CD14-positive monocyte (primary cell): ENCODE data around the gene BCL2A1. TPM values are rescaled to one million over a fixed set of nuclear protein-coding genes. Genes with fewer than 3 reads are reported as not detected.
"Not testable (repeated sequence)": the region's sequence is repeated elsewhere in the genome, so short reads cannot be mapped to it uniquely, and the experiment has no call there.

ENCODE experiments used
- DNase-seq, 3 donors: peaks; one replicate each; pipeline ENCODE4 v3.0.0-alpha.2; 2011 to 2022
- H2AFZ ChIP-seq: 2 replicates; pipeline ENCODE4 v1.6.0; 2012; ENCODE audit warnings: mild to moderate bottlenecking, low read depth, low read length, inconsistent platforms; ENCODE audit not compliant: insufficient read depth, poor library complexity, severe bottlenecking
- H3K27ac ChIP-seq, 2 donors: 1 replicate in 1 of 2; 2 replicates in 1 of 2; pipeline ENCODE4 v1.5.1; 2012 to 2013; ENCODE audit warnings: low read length in 2 of 2, control low read depth in 1 of 2, inconsistent platforms in 1 of 2, low read depth in 1 of 2, mild to moderate bottlenecking in 1 of 2
- H3K27me3 ChIP-seq, 2 donors: one replicate each; pipeline versions ENCODE4 v1.6.0 to v1.6.1; 2011 to 2013; ENCODE audit warnings: low read length in 2 of 2; ENCODE audit not compliant: control insufficient read depth in 2 of 2, insufficient read depth in 2 of 2
- H3K36me3 ChIP-seq, 2 donors: replicated peaks in 1 of 2; 1 replicate in 1 of 2; 2 replicates in 1 of 2; pipeline versions ENCODE4 v1.5.1 to v1.6.1; 2012 to 2013; ENCODE audit warnings: low read length in 2 of 2, control low read depth in 1 of 2, inconsistent platforms in 1 of 2, mild to moderate bottlenecking in 1 of 2; ENCODE audit not compliant: insufficient read depth in 2 of 2, control insufficient read depth in 1 of 2
- H3K4me1 ChIP-seq, 2 donors: 1 replicate in 1 of 2; 2 replicates in 1 of 2; pipeline versions ENCODE4 v1.5.1 to v1.6.1; 2012 to 2013; ENCODE audit warnings: low read length in 2 of 2, control low read depth in 1 of 2, inconsistent platforms in 1 of 2, mild to moderate bottlenecking in 1 of 2, moderate library complexity in 1 of 2; ENCODE audit not compliant: insufficient read depth in 2 of 2, control insufficient read depth in 1 of 2
- H3K4me2 ChIP-seq: replicated peaks from 2 replicates; pipeline ENCODE3; 2012; ENCODE audit warnings: low read length, moderate library complexity, mild to moderate bottlenecking; ENCODE audit not compliant: poor library complexity, severe bottlenecking; ENCODE audit errors: extremely low read depth
- H3K4me3 ChIP-seq, 3 experiments: fragments of 200-600 bp in 1 of 3; sonication (generic) in 1 of 3; replicated peaks in 1 of 3; 1 replicate in 2 of 3; 2 replicates in 1 of 3; pipeline ENCODE4 v1.5.1; 2011 to 2013; ENCODE audit warnings: low read length in 3 of 3, mild to moderate bottlenecking in 3 of 3, control low read depth in 2 of 3, low read depth in 2 of 3, inconsistent platforms in 1 of 3, moderate library complexity in 1 of 3
- H3K79me2 ChIP-seq: 2 replicates; pipeline ENCODE4 v1.6.0; 2012; ENCODE audit warnings: mild to moderate bottlenecking, control low read depth, inconsistent platforms, low read length, moderate library complexity; ENCODE audit not compliant: insufficient read depth
- H3K9ac ChIP-seq: 2 replicates; pipeline ENCODE4 v1.6.0; 2017; ENCODE audit warnings: low read length, mild to moderate bottlenecking; ENCODE audit not compliant: insufficient read depth, poor library complexity, severe bottlenecking
- H3K9me3 ChIP-seq, 2 donors: replicated peaks in 1 of 2; 1 replicate in 1 of 2; 2 replicates in 1 of 2; pipeline versions ENCODE4 v1.5.1 to v1.6.1; 2012 to 2013; ENCODE audit warnings: low read length in 2 of 2, control low read depth in 1 of 2; ENCODE audit not compliant: control insufficient read depth in 1 of 2, insufficient read depth in 1 of 2
- H4K20me1 ChIP-seq: 2 replicates; pipeline ENCODE4 v1.6.0; 2012; ENCODE audit warnings: mild to moderate bottlenecking, low read length, control low read depth, moderate library complexity; ENCODE audit not compliant: insufficient read depth
- H3K27ac Mint-ChIP-seq, 7 donors: one replicate each; pipeline ENCODE4 v1.8.0; 2020; ENCODE audit warnings: mild to moderate bottlenecking in 7 of 7, mixed read lengths in 7 of 7, moderate library complexity in 6 of 7, inconsistent platforms in 2 of 7
- H3K27me3 Mint-ChIP-seq, 3 donors: one replicate each; pipeline ENCODE4 v1.8.0; 2021 to 2022; ENCODE audit warnings: low read depth in 3 of 3, mild to moderate bottlenecking in 3 of 3, mixed read lengths in 3 of 3, moderate library complexity in 3 of 3, inconsistent platforms in 1 of 3
- H3K36me3 Mint-ChIP-seq, 2 donors: one replicate each; pipeline ENCODE4 v1.8.0; 2020; ENCODE audit warnings: mixed read lengths in 2 of 2, inconsistent platforms in 1 of 2, mild to moderate bottlenecking in 1 of 2
- H3K4me1 Mint-ChIP-seq: one replicate; pipeline ENCODE4 v1.8.0; 2020; ENCODE audit warnings: mild to moderate bottlenecking, mixed read lengths
- H3K4me3 Mint-ChIP-seq, 2 donors: one replicate each; pipeline ENCODE4 v1.8.0; 2020; ENCODE audit warnings: mild to moderate bottlenecking in 2 of 2, mixed read lengths in 2 of 2, moderate library complexity in 1 of 2
- H3K9me3 Mint-ChIP-seq, 7 donors: one replicate each; pipeline ENCODE4 v1.8.0; 2020 to 2022; ENCODE audit warnings: mixed read lengths in 7 of 7, mild to moderate bottlenecking in 6 of 7, moderate library complexity in 6 of 7, inconsistent platforms in 2 of 7
- CTCF ChIP-seq: fragments of 200-600 bp; IDR thresholded peaks from one replicate; pipeline ENCODE4 v1.8.0; 2022; ENCODE audit warnings: antibody characterized with exemption, mild to moderate bottlenecking
- WGBS: methylation state at CpG from one replicate; pipeline ENCODE4 v1.1.5; 2013; ENCODE audit warnings: missing lambda C conversion rate; ENCODE audit not compliant: insufficient coverage; 5-methylcytosine and 5-hydroxymethylcytosine counted together
- intact Hi-C, 2 donors: fragments of 100-400 bp; cut with micrococcal nuclease; formaldehyde crosslinking; loops; one replicate each; pipeline versions ENCODE4 v1.15.0 to v1.15.1; 2023
- polyA plus RNA-seq, 3 donors: library from polyadenylated mRNA; depleted of rRNA in 1 of 3; unstranded in 2 of 3; stranded (reverse) in 1 of 3; fragments of 300-500 nt in 2 of 3; fragments of >200 nt in 1 of 3; fragmentation: Illumina TruSeq in 2 of 3; gene quantifications; 1 replicate in 2 of 3; 2 replicates in 1 of 3; pipeline ENCODE4 v1.2.3, GENCODE V29; 2012 to 2021

The BCL2A1 gene
- polyA plus RNA-seq, 3 donors = 277 to 465 (median 350) TPM

GRCh38 chr15:80012060-80012726, 41.2 kb upstream of the BCL2A1 start:
- H3K9ac ChIP-seq = no peak overlapping the region
- H3K27ac ChIP-seq = no peak overlapping the region
- no peaks in the 10 kb centered on the region for H4K20me1 ChIP-seq
- no peaks in the 10 kb centered on the region for H3K79me2 ChIP-seq
- H3K9me3 ChIP-seq = no peaks in the 10 kb centered on the region
- intact Hi-C loops = no loop called here
- Mint-ChIP-seq H3K9me3 (peaks cover 0 to 3% (median 0%) of the 10 kb centered on the region in 7 donors), H3K36me3 (no peaks in the 10 kb centered on the region), H3K27ac (peak overlapping the region in 1 of 7 donors; percentile 15), H3K4me1 (peaks cover 17% of the 10 kb centered on the region), H3K27me3 (peaks cover 0 to 3% (median 0%) of the 10 kb centered on the region in 3 donors), H3K4me3 (no peak overlapping the region)
- H2AFZ ChIP-seq = no peak overlapping the region
- H3K36me3 ChIP-seq = no peaks in the 10 kb centered on the region
- H3K27me3 ChIP-seq = no peaks in the 10 kb centered on the region
- WGBS = no CpG with 5 or more reads among the region's 6 CpGs
- no peak for DNase-seq
- H3K4me2 ChIP-seq = no peak overlapping the region
- no peak for TF ChIP-seq CTCF
- H3K4me1 ChIP-seq = peaks cover 13 to 21% of the 10 kb centered on the region in 2 donors
- no peak overlapping the region for H3K4me3 ChIP-seq

DNA sequence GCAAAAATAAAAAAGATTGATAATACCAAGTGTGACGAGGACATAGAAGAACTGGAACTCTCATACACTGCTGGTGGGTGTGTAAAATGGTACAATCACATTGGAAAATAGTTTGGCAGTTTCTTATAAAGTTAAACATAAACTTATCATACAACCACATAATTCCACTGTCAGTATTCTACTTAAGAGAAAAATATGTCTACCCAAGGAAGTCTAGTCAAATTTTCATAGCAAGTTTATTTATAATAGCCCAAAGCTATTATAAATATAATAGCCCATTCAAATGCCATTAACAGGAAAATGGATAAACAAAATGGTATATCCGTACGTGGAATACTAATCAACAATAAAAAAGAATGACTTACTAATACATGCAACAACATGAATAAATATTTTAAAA, 40.6 kb upstream of the BCL2A1 start:
- no CpG with 5 or more reads among the region's 3 CpGs for WGBS
- Histone ChIP-seq H3K79me2 (no peaks in the 10 kb centered on the region), H2AFZ (no peak overlapping the region), H3K4me3 (no peak overlapping the region), H3K27ac (no peak overlapping the region), H3K4me1 (peaks cover 13 to 21% of the 10 kb centered on the region in 2 donors), H3K4me2 (no peak overlapping the region), H4K20me1 (no peaks in the 10 kb centered on the region), H3K27me3 (no peaks in the 10 kb centered on the region), H3K9ac (no peak overlapping the region), H3K36me3 (no peaks in the 10 kb centered on the region), H3K9me3 (no peaks in the 10 kb centered on the region)
- Mint-ChIP-seq H3K36me3 (no peaks in the 10 kb centered on the region), H3K4me1 (peaks cover 17% of the 10 kb centered on the region), H3K4me3 (no peak overlapping the region), H3K27ac (peak overlapping the region in 1 of 7 donors; percentile 12), H3K27me3 (peaks cover 0 to 3% (median 0%) of the 10 kb centered on the region in 3 donors), H3K9me3 (peaks cover 0 to 3% (median 0%) of the 10 kb centered on the region in 7 donors)
- intact Hi-C loops = no loop called here
- no peak for DNase-seq
- TF ChIP-seq CTCF = no peak

DNA sequence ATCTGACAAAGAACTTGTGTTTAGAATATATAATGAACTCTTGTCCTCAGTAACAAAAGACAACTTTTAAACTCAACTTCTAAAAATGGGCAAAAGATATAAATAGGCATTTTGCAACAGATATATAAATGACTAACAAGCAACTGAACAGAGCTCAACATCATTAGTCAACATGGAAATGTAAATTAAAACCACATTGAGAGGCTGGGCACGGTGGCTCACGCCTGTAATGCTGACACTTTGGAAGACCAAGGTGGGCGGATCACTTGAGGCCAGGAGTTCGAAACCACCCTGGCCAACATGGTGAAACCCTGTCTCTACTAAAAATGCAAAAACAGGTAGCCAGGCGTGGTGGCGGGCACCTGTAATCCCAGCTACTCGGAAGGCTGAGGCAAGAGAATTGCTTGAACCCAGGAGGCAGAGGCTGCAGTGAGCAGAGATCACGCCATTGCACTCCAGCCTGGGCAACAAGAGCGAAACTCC, 40.1 kb upstream of the BCL2A1 start:
- peak overlapping the region in 5 of 7 donors; percentile 12 to 89 (median 71) for H3K27ac Mint-ChIP-seq
- H3K9me3 Mint-ChIP-seq, H2AFZ ChIP-seq, H3K4me3 ChIP-seq, H3K4me2 ChIP-seq, H4K20me1 ChIP-seq, H3K9me3 ChIP-seq, H3K27me3 Mint-ChIP-seq, intact Hi-C loops, H3K79me2 ChIP-seq, H3K4me3 Mint-ChIP-seq, H3K27me3 ChIP-seq, H3K27ac ChIP-seq, H3K36me3 ChIP-seq, H3K9ac ChIP-seq, H3K36me3 Mint-ChIP-seq: not testable (repeated sequence)
- DNase-seq = peak; percentile 21 to 47 (median 40)
- WGBS = 60% methylated on average over 6 of the region's 9 CpGs
- H3K4me1 Mint-ChIP-seq = peaks cover 17% of the 10 kb centered on the region
- peaks cover 13 to 21% of the 10 kb centered on the region in 2 donors for H3K4me1 ChIP-seq
